IPS-18a (cell line): ENCODE results near the gene CDH4.

ENCODE experiments used
- H3K27ac ChIP-seq: one replicate; pipeline ENCODE4 v1.5.1; 2013; ENCODE audit warnings: low read length
- H3K27me3 ChIP-seq: one replicate; pipeline ENCODE4 v1.6.1; 2013; ENCODE audit warnings: mild to moderate bottlenecking, low read length; ENCODE audit not compliant: control insufficient read depth, insufficient read depth
- H3K36me3 ChIP-seq: one replicate; pipeline ENCODE4 v1.6.1; 2013; ENCODE audit warnings: low read depth, low read length; ENCODE audit not compliant: control insufficient read depth
- H3K4me1 ChIP-seq: one replicate; pipeline ENCODE4 v1.6.1; 2013; ENCODE audit warnings: low read depth, low read length; ENCODE audit not compliant: control insufficient read depth
- H3K4me3 ChIP-seq: one replicate; pipeline ENCODE4 v1.5.1; 2013; ENCODE audit warnings: low read length
- H3K9ac ChIP-seq: one replicate; pipeline ENCODE4 v1.6.1; 2013; ENCODE audit warnings: mild to moderate bottlenecking, low read length, moderate library complexity
- H3K9me3 ChIP-seq: one replicate; pipeline ENCODE4 v1.6.1; 2013; ENCODE audit warnings: low read depth, low read length; ENCODE audit not compliant: control insufficient read depth

CDH4 gene

GRCh38 chr20:61972636-61973508 is 720.8 kb downstream of the CDH4 start:
- H3K27me3 ChIP-seq = no peaks in the 10 kb centered on the region
- H3K9ac ChIP-seq = no peak overlapping the region
- H3K27ac ChIP-seq = no peak overlapping the region
- peaks cover 29% of the 10 kb centered on the region for H3K36me3 ChIP-seq
- no peaks in the 10 kb centered on the region for H3K4me1 ChIP-seq
- H3K4me3 ChIP-seq = no peak overlapping the region
- no peaks in the 10 kb centered on the region for H3K9me3 ChIP-seq

- no peak overlapping the region for H3K4me3 ChIP-seq
- H3K36me3 ChIP-seq = peaks cover 29% of the 10 kb centered on the region
- H3K27ac ChIP-seq = no peak overlapping the region
- no peak overlapping the region for H3K9ac ChIP-seq
- H3K27me3 ChIP-seq = no peaks in the 10 kb centered on the region
- H3K9me3 ChIP-seq = no peaks in the 10 kb centered on the region
- H3K4me1 ChIP-seq = no peaks in the 10 kb centered on the region
Measured at GRCh38 chr20:61973515-61974356, 721.7 kb downstream of the CDH4 start.

- H3K27me3 ChIP-seq = no peaks in the 10 kb centered on the region
- H3K27ac ChIP-seq = no peak overlapping the region
- H3K4me3 ChIP-seq = no peak overlapping the region
- H3K4me1 ChIP-seq = no peaks in the 10 kb centered on the region
- peaks cover 29% of the 10 kb centered on the region for H3K36me3 ChIP-seq
- no peaks in the 10 kb centered on the region for H3K9me3 ChIP-seq
- no peak overlapping the region for H3K9ac ChIP-seq
Measured at GRCh38 chr20:61974357-61974665, 722.2 kb downstream of the CDH4 start.

GRCh38 chr20:61975407-61976129 is 723.5 kb downstream of the CDH4 start:
- Histone ChIP-seq H3K4me3 (no peak overlapping the region), H3K27me3 (no peaks in the 10 kb centered on the region), H3K27ac (no peak overlapping the region), H3K9ac (no peak overlapping the region), H3K9me3 (no peaks in the 10 kb centered on the region), H3K36me3 (peaks cover 29% of the 10 kb centered on the region), H3K4me1 (no peaks in the 10 kb centered on the region)

GRCh38 chr20:61976263-61976643 is 724.2 kb downstream of the CDH4 start:
- H3K27me3 ChIP-seq = no peaks in the 10 kb centered on the region
- no peaks in the 10 kb centered on the region for H3K9me3 ChIP-seq
- H3K9ac ChIP-seq = no peak overlapping the region
- no peak overlapping the region for H3K27ac ChIP-seq
- no peak overlapping the region for H3K4me3 ChIP-seq
- no peaks in the 10 kb centered on the region for H3K4me1 ChIP-seq
- H3K36me3 ChIP-seq = peaks cover 29% of the 10 kb centered on the region

- Histone ChIP-seq H3K9ac (no peak overlapping the region), H3K36me3 (peaks cover 26% of the 10 kb centered on the region), H3K27ac (no peak overlapping the region), H3K9me3 (no peaks in the 10 kb centered on the region), H3K27me3 (no peaks in the 10 kb centered on the region), H3K4me3 (no peak overlapping the region), H3K4me1 (no peaks in the 10 kb centered on the region)
Measured at GRCh38 chr20:61976644-61977418, 724.8 kb downstream of the CDH4 start.

GRCh38 chr20:61977419-61977786 is 725.3 kb downstream of the CDH4 start:
- no peak overlapping the region for H3K27ac ChIP-seq
- no peak overlapping the region for H3K9ac ChIP-seq
- H3K4me1 ChIP-seq = no peaks in the 10 kb centered on the region
- no peak overlapping the region for H3K4me3 ChIP-seq
- no peaks in the 10 kb centered on the region for H3K9me3 ChIP-seq
- no peaks in the 10 kb centered on the region for H3K27me3 ChIP-seq
- peaks cover 20% of the 10 kb centered on the region for H3K36me3 ChIP-seq

- no peak overlapping the region for H3K27ac ChIP-seq
- H3K36me3 ChIP-seq = peaks cover 12% of the 10 kb centered on the region
- H3K27me3 ChIP-seq = no peaks in the 10 kb centered on the region
- no peak overlapping the region for H3K9ac ChIP-seq
- H3K4me3 ChIP-seq = no peak overlapping the region
- no peaks in the 10 kb centered on the region for H3K4me1 ChIP-seq
- no peaks in the 10 kb centered on the region for H3K9me3 ChIP-seq
Measured at GRCh38 chr20:61978491-61978890, 726.4 kb downstream of the CDH4 start.

GRCh38 chr20:61979090-61979489 is 727.0 kb downstream of the CDH4 start:
- Histone ChIP-seq H3K36me3 (peaks cover 12% of the 10 kb centered on the region), H3K27ac (no peak overlapping the region), H3K4me3 (no peak overlapping the region), H3K9ac (no peak overlapping the region), H3K9me3 (no peaks in the 10 kb centered on the region), H3K4me1 (no peaks in the 10 kb centered on the region), H3K27me3 (no peaks in the 10 kb centered on the region)

GRCh38 chr20:61979701-61980635 is 727.9 kb downstream of the CDH4 start:
- H3K4me1 ChIP-seq = no peaks in the 10 kb centered on the region
- H3K9ac ChIP-seq = no peak overlapping the region
- H3K27ac ChIP-seq = no peak overlapping the region
- H3K27me3 ChIP-seq = no peaks in the 10 kb centered on the region
- peaks cover 12% of the 10 kb centered on the region for H3K36me3 ChIP-seq
- H3K9me3 ChIP-seq = no peaks in the 10 kb centered on the region
- no peak overlapping the region for H3K4me3 ChIP-seq
